ENCODE results near the gene CEND1. TPM values are rescaled to one million over a fixed set of nuclear protein-coding genes. Genes with fewer than 3 reads are reported as not detected.

The CEND1 gene
- polyA plus RNA-seq (2013, experiment 1 of 4) = 2.2 TPM
- 3.6 TPM for polyA plus RNA-seq (2013, experiment 2 of 4)
- polyA plus RNA-seq (2013, experiment 3 of 4) = 1.5 TPM
- polyA plus RNA-seq (2013, experiment 4 of 4) = 1.9 TPM

DNA sequence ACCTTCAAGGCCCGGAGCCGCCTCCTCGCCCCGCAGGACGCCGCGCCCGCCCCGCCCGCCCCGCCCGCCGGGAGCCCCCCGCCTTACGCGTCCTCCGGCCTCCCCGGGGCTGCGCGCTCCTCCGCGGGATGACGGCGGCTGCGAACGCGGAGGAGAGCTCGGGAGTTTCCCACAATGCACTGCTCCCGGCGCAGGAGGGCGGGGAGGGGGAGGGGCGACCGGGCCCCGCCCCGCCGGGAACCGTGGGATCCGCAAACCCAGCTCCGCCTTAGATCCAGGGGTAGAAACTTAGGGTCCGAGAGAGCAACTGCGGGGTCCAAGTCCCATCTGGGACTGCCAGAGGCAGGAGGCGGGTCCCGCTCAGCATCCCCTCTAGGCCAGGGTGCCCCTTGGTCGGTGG lies at the start of gene CEND1:
Gene CEND1 (minus strand): TSS at position 148 of the 400 bp plus-strand sequence. CDS start 1,514 bp downstream, outside the sequence.
- no peaks in the 10 kb centered on the region for H3K9me3 ChIP-seq (ENCODE audit: control insufficient read depth, low read length)
- peaks cover 21% of the 10 kb centered on the region for H3K4me1 ChIP-seq (ENCODE audit: control insufficient read depth, insufficient read depth, low read length)
- WGBS, 2 experiments = 34 to 42% methylated on average over 44 of the region's 44 CpGs
- no peak within 1 kb of the TSS for H3K4me3 ChIP-seq (ENCODE audit: insufficient read depth, low read depth, low read length)
- H3K27ac ChIP-seq (ENCODE audit: insufficient read depth, low read depth, low read length, poor library complexity, severe bottlenecking) = no peak within 1 kb of the TSS
- H3K27me3 ChIP-seq (ENCODE audit: control insufficient read depth, insufficient read depth, low read length, poor library complexity, severe bottlenecking) = no peaks in the 10 kb centered on the region
- peaks cover 15% of the 10 kb centered on the region for H3K36me3 ChIP-seq (ENCODE audit: control insufficient read depth, insufficient read depth, low read length)

DNA sequence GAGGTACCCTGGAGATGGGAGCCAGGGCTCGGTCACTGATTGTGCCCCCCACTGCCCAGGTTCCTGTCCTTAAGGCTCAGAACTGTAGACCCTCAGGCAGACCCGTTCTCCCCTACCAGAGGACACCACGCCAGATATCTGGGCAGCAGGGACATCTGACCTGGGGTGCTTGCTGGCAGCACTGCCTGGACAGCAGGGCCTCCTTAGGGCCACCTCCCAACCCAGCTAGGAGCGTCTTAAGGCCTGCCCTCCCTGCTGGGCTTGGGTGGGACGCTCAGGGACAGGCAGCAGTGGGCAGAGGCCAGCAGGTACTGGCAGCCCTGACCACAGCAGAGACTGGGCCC lies 49.4 kb upstream of the CEND1 start:
- Histone ChIP-seq H3K4me3 (ENCODE audit: insufficient read depth, low read depth, low read length) (no peak overlapping the region), H3K27me3 (ENCODE audit: control insufficient read depth, insufficient read depth, low read length, poor library complexity, severe bottlenecking) (peaks cover 7% of the 10 kb centered on the region), H3K9me3 (ENCODE audit: control insufficient read depth, low read length) (no peaks in the 10 kb centered on the region), H3K27ac (ENCODE audit: insufficient read depth, low read depth, low read length, poor library complexity, severe bottlenecking) (no peak overlapping the region), H3K36me3 (ENCODE audit: control insufficient read depth, insufficient read depth, low read length) (peaks cover 20% of the 10 kb centered on the region), H3K4me1 (ENCODE audit: control insufficient read depth, insufficient read depth, low read length) (peaks cover 20% of the 10 kb centered on the region)
- 93 to 97% methylated on average over 5 of the region's 5 CpGs for WGBS, 2 experiments

DNA sequence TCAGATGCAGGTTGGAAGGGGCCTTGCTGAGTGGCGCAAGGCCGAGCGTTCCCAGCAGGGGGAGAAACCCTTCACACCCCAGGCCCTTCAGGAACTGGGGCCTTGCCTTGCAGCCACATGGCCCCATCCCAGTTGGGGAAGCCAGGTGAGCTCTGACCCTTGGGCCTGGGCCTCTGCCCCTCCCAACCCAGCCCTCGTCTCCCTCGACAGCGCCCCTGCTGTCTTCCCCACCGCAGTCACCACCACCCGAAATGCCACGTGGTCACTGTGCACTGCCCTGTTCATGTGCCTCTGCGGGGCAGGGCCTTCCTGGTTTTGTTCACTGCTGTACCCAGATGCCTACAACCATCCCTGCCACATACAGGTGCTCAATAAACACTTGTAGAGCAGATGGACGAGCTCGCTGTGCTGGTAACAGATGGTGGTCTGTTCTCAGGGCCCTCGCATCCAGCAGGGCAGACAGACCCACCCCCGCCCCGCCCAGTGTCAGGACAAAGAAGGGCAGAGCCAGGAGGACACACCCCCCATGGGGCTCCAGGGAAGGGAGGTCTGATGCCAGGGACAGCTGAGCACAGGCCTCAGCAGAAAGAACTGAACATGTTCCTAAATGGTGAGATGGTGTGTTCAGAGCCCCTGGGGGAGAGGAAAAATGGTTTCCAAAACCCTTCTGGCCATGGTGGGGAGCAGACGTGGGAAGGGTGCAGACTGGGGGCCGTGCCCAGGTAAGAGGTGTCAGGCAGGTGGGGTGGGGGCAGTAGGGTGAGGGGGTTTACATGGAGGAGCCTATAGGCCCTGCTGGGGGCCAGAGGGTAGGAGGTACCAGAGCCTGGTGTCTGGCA lies 48.8 kb upstream of the CEND1 start:
- Histone ChIP-seq H3K4me1 (ENCODE audit: control insufficient read depth, insufficient read depth, low read length) (peaks cover 17% of the 10 kb centered on the region), H3K9me3 (ENCODE audit: control insufficient read depth, low read length) (no peaks in the 10 kb centered on the region), H3K27me3 (ENCODE audit: control insufficient read depth, insufficient read depth, low read length, poor library complexity, severe bottlenecking) (peaks cover 5% of the 10 kb centered on the region), H3K4me3 (ENCODE audit: insufficient read depth, low read depth, low read length) (no peak overlapping the region), H3K36me3 (ENCODE audit: control insufficient read depth, insufficient read depth, low read length) (peaks cover 20% of the 10 kb centered on the region), H3K27ac (ENCODE audit: insufficient read depth, low read depth, low read length, poor library complexity, severe bottlenecking) (no peak overlapping the region)
- WGBS, 2 experiments = 78% methylated on average over 17 of the region's 17 CpGs

DNA sequence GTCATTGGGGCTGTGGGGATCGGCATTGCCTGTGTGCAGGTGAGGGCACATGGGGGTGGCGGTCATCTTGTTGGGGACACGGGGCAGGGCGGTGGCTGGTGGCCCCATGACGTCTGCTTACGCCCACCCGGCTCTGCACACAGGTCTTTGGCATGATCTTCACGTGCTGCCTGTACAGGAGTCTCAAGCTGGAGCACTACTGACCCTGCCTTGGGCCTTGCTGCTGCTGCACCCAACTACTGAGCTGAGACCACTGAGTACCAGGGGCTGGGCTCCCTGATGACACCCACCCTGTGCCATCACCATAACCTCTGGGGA lies 48.1 kb upstream of the CEND1 start:
- H3K4me3 ChIP-seq (ENCODE audit: insufficient read depth, low read depth, low read length) = no peak overlapping the region
- WGBS, 2 experiments = 89 to 90% methylated on average over 8 of the region's 8 CpGs
- H3K27me3 ChIP-seq (ENCODE audit: control insufficient read depth, insufficient read depth, low read length, poor library complexity, severe bottlenecking) = no peaks in the 10 kb centered on the region
- H3K27ac ChIP-seq (ENCODE audit: insufficient read depth, low read depth, low read length, poor library complexity, severe bottlenecking) = no peak overlapping the region
- peaks cover 16% of the 10 kb centered on the region for H3K4me1 ChIP-seq (ENCODE audit: control insufficient read depth, insufficient read depth, low read length)
- H3K9me3 ChIP-seq (ENCODE audit: control insufficient read depth, low read length) = no peaks in the 10 kb centered on the region
- peaks cover 20% of the 10 kb centered on the region for H3K36me3 ChIP-seq (ENCODE audit: control insufficient read depth, insufficient read depth, low read length)

DNA sequence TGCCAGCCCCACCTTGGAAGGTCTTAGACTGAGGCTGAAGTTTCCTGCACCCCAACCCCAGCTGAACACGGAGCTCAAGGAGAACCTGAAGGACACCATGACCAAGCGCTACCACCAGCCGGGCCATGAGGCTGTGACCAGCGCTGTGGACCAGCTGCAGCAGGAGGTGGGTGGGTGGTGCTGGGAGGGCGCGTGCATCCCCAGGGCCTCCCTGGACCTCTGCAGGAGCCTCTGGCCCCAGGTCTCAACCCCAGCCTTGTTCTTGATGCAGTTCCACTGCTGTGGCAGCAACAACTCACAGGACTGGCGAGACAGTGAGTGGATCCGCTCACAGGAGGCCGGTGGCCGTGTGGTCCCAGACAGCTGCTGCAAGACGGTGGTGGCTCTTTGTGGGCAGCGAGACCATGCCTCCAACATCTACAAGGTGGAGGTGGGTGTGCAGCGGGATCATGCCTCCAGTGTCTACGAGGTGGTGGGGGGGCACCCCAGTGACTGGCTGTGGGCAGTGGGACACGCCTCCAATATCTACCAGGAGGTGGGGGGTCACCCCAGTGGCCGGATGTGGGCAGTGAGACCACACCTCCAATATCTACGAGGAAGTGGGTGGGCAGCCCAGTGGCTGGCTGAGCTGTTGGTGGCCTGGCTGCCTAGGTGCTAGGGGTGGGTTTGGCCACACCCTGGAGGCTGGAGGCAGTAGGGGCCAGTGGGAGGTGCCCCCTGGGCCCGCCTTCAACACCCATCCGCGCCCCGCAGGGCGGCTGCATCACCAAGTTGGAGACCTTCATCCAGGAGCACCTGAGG lies 47.5 kb upstream of the CEND1 start:
- H3K4me1 ChIP-seq (ENCODE audit: control insufficient read depth, insufficient read depth, low read length) = peaks cover 17% of the 10 kb centered on the region
- 95 to 96% methylated on average over 22 of the region's 22 CpGs for WGBS, 2 experiments
- no peak overlapping the region for H3K4me3 ChIP-seq (ENCODE audit: insufficient read depth, low read depth, low read length)
- H3K27me3 ChIP-seq (ENCODE audit: control insufficient read depth, insufficient read depth, low read length, poor library complexity, severe bottlenecking) = peaks cover 2% of the 10 kb centered on the region
- no peak overlapping the region for H3K27ac ChIP-seq (ENCODE audit: insufficient read depth, low read depth, low read length, poor library complexity, severe bottlenecking)
- H3K36me3 ChIP-seq (ENCODE audit: control insufficient read depth, insufficient read depth, low read length) = peaks cover 20% of the 10 kb centered on the region
- H3K9me3 ChIP-seq (ENCODE audit: control insufficient read depth, low read length) = no peaks in the 10 kb centered on the region

DNA sequence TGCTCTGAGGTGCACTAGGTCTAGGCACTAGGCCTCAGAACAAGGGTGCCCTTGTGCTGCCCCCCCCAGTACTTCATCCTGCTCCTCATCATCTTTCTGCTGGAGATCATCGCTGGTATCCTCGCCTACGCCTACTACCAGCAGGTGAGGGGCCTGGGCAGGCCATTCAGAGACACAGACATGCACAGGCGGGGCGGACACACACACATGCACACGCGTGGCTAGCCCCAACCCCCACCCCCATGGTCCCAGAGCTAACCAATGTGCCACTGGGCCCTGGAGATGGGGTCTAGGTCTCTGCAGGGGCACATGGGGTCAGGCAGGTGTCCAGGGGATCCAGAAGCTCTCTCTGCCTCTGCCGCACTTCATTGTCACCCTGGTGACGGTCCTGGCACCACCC lies 46.8 kb upstream of the CEND1 start:
- 90 to 91% methylated on average over 9 of the region's 9 CpGs for WGBS, 2 experiments
- Histone ChIP-seq H3K4me3 (ENCODE audit: insufficient read depth, low read depth, low read length) (no peak overlapping the region), H3K36me3 (ENCODE audit: control insufficient read depth, insufficient read depth, low read length) (peaks cover 20% of the 10 kb centered on the region), H3K27ac (ENCODE audit: insufficient read depth, low read depth, low read length, poor library complexity, severe bottlenecking) (no peak overlapping the region), H3K4me1 (ENCODE audit: control insufficient read depth, insufficient read depth, low read length) (peaks cover 24% of the 10 kb centered on the region), H3K9me3 (ENCODE audit: control insufficient read depth, low read length) (no peaks in the 10 kb centered on the region), H3K27me3 (ENCODE audit: control insufficient read depth, insufficient read depth, low read length, poor library complexity, severe bottlenecking) (peaks cover 9% of the 10 kb centered on the region)

DNA sequence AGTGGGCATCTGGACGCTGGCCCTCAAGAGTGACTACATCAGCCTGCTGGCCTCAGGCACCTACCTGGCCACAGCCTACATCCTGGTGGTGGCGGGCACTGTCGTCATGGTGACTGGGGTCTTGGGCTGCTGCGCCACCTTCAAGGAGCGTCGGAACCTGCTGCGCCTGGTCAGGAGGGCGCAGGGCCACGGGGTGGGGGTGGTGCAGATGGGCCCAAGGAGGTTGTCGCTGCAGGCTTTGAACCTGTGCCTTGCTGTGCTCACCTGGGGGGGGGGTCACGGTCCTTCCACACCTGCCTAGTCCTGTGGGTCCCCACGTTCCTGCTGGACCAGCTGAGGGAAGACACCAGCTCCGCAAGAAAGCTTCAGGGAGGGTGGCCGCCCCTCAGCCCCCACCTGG lies 46.4 kb upstream of the CEND1 start:
- Histone ChIP-seq H3K4me3 (ENCODE audit: insufficient read depth, low read depth, low read length) (no peak overlapping the region), H3K9me3 (ENCODE audit: control insufficient read depth, low read length) (no peaks in the 10 kb centered on the region), H3K36me3 (ENCODE audit: control insufficient read depth, insufficient read depth, low read length) (peaks cover 20% of the 10 kb centered on the region), H3K27me3 (ENCODE audit: control insufficient read depth, insufficient read depth, low read length, poor library complexity, severe bottlenecking) (peaks cover 13% of the 10 kb centered on the region), H3K27ac (ENCODE audit: insufficient read depth, low read depth, low read length, poor library complexity, severe bottlenecking) (no peak overlapping the region), H3K4me1 (ENCODE audit: control insufficient read depth, insufficient read depth, low read length) (peaks cover 27% of the 10 kb centered on the region)
- 97% methylated on average over 14 of the region's 14 CpGs for WGBS, 2 experiments

DNA sequence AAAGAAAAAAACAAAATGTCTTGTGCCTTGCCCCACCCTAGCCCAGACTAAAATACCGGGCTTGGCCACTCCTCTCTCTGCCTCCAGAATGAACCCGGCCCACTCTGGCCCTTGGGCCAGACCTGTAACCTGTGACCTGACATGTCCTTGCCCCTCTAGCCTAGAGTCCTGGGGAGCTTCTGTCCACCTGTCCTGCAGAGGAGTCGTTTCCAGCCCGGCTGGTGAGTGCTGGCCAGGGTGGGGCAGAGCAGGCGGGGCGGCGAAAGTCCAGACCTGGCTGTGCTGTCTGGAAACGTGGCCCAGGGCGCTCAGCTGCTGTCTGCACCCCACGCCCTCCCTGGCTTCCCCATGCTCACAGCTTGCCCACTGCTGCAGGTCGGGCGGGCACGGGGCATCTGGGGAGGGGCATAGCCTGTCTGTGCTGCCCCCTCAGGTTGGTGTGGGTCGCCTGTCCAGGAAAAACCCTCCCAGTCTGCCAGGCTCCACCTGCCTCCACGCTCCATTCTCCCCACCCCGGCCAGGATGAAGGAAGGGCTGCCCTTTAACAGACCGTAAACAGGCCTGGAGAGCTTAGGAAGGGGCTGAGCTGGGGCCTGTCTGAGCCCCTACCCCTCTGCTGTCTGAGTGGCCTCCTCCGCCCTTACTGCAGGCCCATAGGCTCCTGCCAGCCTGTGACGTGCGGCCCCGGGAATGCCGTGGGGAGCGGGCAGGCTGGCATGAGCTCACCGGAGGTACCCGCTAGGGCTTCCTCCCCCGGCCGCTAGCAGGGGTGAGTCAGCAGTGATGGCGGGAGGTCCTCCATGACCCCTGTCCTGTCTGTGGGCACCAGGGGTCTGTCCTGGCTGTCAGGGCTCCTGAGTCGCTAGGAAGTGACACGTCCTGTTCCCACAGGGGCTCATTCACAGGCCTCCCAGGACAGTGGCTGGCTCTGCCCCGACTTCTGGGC lies 44.8 kb upstream of the CEND1 start:
- Histone ChIP-seq H3K4me1 (ENCODE audit: control insufficient read depth, insufficient read depth, low read length) (peaks cover 37% of the 10 kb centered on the region), H3K27ac (ENCODE audit: insufficient read depth, low read depth, low read length, poor library complexity, severe bottlenecking) (no peak overlapping the region), H3K9me3 (ENCODE audit: control insufficient read depth, low read length) (no peaks in the 10 kb centered on the region), H3K4me3 (ENCODE audit: insufficient read depth, low read depth, low read length) (no peak overlapping the region), H3K36me3 (ENCODE audit: control insufficient read depth, insufficient read depth, low read length) (peaks cover 20% of the 10 kb centered on the region), H3K27me3 (ENCODE audit: control insufficient read depth, insufficient read depth, low read length, poor library complexity, severe bottlenecking) (peaks cover 30% of the 10 kb centered on the region)
- WGBS, 2 experiments = 77 to 81% methylated on average over 31 of the region's 31 CpGs

DNA sequence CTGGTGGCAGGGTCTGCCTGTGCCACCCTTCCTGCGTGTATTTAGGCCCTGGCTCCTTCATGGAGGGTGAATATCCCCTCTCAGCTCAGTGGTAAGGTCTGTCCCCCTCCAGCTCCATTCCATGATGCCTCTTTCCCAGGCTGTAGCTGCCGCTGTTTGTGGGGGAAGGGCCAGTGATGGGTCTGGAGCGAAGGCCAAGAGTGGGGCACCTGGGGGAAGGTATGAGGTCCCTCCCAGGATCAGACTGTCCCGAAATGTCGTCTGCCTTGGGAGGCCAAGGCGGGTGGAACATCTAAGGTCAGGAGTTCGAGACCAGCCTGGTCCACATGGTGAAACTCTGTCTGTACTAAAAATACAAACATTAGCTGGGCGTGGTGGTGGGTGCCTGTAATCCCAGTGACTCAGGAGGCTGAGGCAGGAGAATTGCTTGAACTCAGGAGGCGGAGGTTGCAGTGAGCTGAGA lies 44.0 kb upstream of the CEND1 start:
- peaks cover 13% of the 10 kb centered on the region for H3K36me3 ChIP-seq (ENCODE audit: control insufficient read depth, insufficient read depth, low read length)
- no peak overlapping the region for H3K27ac ChIP-seq (ENCODE audit: insufficient read depth, low read depth, low read length, poor library complexity, severe bottlenecking)
- peaks cover 37% of the 10 kb centered on the region for H3K27me3 ChIP-seq (ENCODE audit: control insufficient read depth, insufficient read depth, low read length, poor library complexity, severe bottlenecking)
- peaks cover 45% of the 10 kb centered on the region for H3K4me1 ChIP-seq (ENCODE audit: control insufficient read depth, insufficient read depth, low read length)
- peak overlapping the region; percentile 61 for H3K4me3 ChIP-seq (ENCODE audit: insufficient read depth, low read depth, low read length)
- no peaks in the 10 kb centered on the region for H3K9me3 ChIP-seq (ENCODE audit: control insufficient read depth, low read length)
- WGBS, 2 experiments = 53 to 59% methylated on average over 9 of the region's 9 CpGs
